ENCODE data around the gene CDON. TPM values are rescaled to one million over a fixed set of nuclear protein-coding genes. Genes with fewer than 3 reads are reported as not detected.

Gene CDON
- total and polyA plus RNA-seq, 12 donors, result 1.4 to 17.1 (median 8.9) TPM

DNA sequence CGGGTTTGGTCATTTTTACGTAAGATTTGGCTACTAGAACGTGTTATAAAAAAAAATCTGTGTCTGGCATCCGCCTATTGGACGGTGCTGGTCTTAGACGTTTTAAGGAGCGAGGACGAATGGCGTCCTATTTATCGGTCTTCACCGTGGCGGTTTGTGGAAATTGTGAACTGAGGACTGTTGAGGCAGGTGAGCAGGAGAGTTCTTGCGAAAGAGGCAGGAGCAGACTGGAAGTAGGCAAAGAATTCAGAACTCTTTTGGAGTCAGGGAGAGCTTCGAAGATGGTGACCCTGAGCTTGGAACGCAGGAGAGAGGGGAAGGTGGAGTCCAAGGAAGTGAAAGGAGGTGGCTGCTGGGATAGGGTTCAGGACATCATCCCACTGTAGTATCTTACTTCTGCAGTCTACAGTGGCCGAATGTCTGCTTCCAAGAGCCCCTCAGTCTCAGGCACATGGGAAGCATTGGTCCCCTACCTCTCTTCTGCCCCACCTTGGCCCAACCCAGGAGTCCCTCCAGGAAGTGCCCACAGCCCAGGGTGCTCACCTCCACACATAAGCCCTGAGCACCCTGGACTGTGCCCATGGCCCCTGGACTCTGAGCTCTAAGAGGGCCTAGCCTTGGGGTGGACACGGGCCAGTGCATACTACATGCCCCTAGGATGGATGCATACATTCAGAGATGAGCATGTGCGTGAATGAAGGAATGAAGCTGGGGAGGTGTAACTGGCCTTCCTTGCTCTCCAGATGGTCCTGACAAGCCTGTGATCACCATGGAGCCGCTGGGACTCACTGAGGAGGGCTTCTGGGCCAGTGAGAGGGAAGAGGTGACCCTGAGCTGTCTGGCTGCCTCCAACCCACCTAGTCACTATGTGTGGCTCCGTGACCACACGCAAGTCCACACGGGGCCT, 113.1 kb downstream of the CDON start:
- H3K4me3 ChIP-seq, result no peak overlapping the region
- ATAC-seq (no peak), DNase-seq (no peak)
- H3K36me3 ChIP-seq, result no peaks in the 10 kb centered on the region
- TF ChIP-seq CTCF (IDR thresholded peaks at IDR 0.05), result no peak
- WGBS, 2 donors, result 95 to 96% methylated on average over 21 to 22 of the region's 22 CpGs
- no peak overlapping the region for H3K27ac ChIP-seq
- H3K27me3 ChIP-seq, result peaks cover 0 to 6% (median 0%) of the 10 kb centered on the region in 7 donors
- H3K9me3 ChIP-seq, result no peaks in the 10 kb centered on the region
- peaks cover 9 to 31% (median 22%) of the 10 kb centered on the region in 9 donors for H3K4me1 ChIP-seq
- intact Hi-C loops (cut with DNase I), result loop anchor here in 3 of 10 donors (5.0 to 10.0 kb wide), 3 partner anchors 75 to 243 kb away; no protein-coding TSS in a partner anchor

DNA sequence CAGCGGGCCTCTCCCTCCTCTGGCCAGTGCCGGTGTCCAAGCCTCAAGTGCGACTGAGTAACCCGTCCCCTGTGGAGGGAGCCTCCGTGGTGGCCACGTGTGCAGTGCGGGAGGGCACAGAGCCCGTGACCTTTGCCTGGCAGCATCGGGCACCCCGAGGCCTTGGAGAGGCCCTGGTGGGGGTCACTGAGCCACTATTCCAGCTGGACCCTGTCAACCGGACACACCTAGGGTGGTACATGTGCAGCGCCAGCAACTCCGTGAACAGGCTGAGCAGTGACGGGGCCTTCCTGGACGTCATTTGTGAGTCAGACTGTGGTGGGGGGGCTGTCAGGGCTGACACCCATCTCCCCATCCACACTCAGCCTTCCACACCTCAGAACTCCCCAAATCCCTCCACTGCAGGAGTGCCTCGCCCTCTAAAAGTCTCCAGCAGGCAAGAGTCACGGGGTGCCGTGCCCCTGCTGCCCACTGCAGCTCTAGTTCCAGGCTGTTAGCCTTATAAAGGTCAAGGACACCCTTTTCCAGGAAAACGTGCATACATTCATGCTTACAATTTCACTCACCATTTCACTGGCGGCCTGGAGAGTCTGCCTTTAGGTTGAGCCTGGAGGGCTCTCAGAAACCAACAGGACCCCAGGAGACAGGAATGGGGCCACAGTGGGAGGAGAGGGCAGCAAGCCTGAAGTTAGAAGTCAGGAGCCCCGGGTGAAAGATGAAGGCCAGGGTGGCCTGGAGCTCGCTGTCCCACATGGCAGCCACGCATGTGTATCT, 114.2 kb downstream of the CDON start:
- Histone ChIP-seq H3K9me3 (no peaks in the 10 kb centered on the region), H3K4me1 (peaks cover 9 to 30% (median 22%) of the 10 kb centered on the region in 9 donors), H3K4me3 (no peak overlapping the region), H3K36me3 (no peaks in the 10 kb centered on the region), H3K27me3 (peaks cover 0 to 5% (median 0%) of the 10 kb centered on the region in 7 donors), H3K27ac (no peak overlapping the region)
- WGBS, 2 donors, result 91 to 94% methylated on average over 23 of the region's 23 CpGs
- intact Hi-C loops (cut with DNase I), result loop anchor here in 2 of 10 donors (5.0 to 10.0 kb wide), 2 partner anchors 106 to 244 kb away; no protein-coding TSS in a partner anchor
- ATAC-seq (no peak), DNase-seq (no peak)
- TF ChIP-seq CTCF (IDR thresholded peaks at IDR 0.05), result no peak

- 93 to 95% methylated on average over 24 of the region's 24 CpGs for WGBS, 2 donors
- H3K36me3 ChIP-seq, result no peaks in the 10 kb centered on the region
- H3K4me3 ChIP-seq, result no peak overlapping the region
- H3K27me3 ChIP-seq, result peaks cover 0 to 4% (median 0%) of the 10 kb centered on the region in 7 donors
- intact Hi-C loops (cut with DNase I), result loop anchor here in 2 of 10 donors (5.0 to 10.0 kb wide), 2 partner anchors 107 to 245 kb away; no protein-coding TSS in a partner anchor
- no peaks in the 10 kb centered on the region for H3K9me3 ChIP-seq
- H3K4me1 ChIP-seq, result peaks cover 9 to 26% (median 18%) of the 10 kb centered on the region in 9 donors
- no peak for DNase-seq
- no peak for TF ChIP-seq CTCF (IDR thresholded peaks at IDR 0.05)
- ATAC-seq, result no peak
- no peak overlapping the region for H3K27ac ChIP-seq
These were observed 115.0 kb downstream of the CDON start for GRCh38 chr11:125947419-125948277.

Measured in heart right ventricle (tissue), 16 donors.